ENCODE data around the gene AQP10.

DNA sequence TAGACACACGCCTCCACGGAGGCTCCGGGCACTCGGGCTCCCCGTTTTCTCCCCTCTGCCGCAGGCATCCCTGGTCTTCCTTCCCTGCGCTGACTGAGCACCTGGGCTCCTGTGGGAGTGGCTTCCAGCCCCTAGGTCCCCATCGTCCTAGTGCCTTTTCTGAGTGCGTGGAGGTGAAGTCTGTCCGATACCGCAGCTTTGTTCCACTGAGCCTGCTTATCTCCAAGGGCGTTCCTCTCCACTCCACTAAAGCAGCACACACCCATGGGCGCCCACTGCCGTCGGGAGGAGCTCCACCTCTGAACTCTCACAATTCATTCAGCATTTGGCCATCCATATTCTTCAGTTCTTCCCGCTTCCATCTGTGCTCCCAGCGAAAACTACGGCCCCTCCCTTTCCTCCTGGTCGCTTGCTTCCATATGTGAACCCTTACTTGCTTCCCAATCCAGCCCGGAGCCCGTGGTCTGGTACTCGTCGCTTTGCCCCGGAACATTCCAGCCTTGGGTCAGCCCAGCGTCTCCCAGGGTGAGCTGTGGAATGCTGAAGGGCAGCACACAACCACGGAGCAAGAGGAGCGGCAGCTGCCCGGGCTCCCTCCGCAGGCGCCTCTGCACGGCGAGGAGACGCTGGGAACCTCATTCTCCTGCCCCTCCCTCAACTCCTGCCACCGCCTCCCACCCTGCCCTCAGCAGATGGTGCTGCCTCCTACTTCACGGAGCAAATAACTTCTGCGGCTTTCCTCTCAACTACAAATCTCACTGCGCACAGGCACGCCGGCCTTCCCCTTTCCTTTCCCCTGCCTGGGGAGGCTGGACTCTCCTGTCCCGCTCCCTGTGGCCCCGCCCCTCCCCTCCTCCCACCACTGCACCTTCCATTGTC lies 31.9 kb downstream of the AQP10 start:
- TF ChIP-seq POLR2A (IDR thresholded peaks at IDR 0.05; ENCODE audit: low read depth, low read length): 0 out of 2 replicates have a peak, but pooled peaks have one; percentile 24
- peak; percentile 10; the same call in 1 of the 2 replicates for TF ChIP-seq TAF1 (IDR thresholded peaks at IDR 0.05; ENCODE audit: borderline replicate concordance, low read depth, low read length)
